ENCODE results near the gene ARHGAP25.

ARHGAP25 gene

GRCh38 chr2:68710756-68711155, 23.9 kb upstream of the ARHGAP25 start:
- peaks cover 43% of the 10 kb centered on the region for H3K4me1 Mint-ChIP-seq
- no peaks in the 10 kb centered on the region for H3K36me3 Mint-ChIP-seq
- no peaks in the 10 kb centered on the region for H3K27me3 Mint-ChIP-seq
- peak overlapping the region; percentile 63 for H3K27ac Mint-ChIP-seq
- H3K4me3 Mint-ChIP-seq: no peak overlapping the region
- H3K9me3 Mint-ChIP-seq: no peaks in the 10 kb centered on the region

GRCh38 chr2:68714866-68715265, 19.7 kb upstream of the ARHGAP25 start:
- H3K36me3 Mint-ChIP-seq: no peaks in the 10 kb centered on the region
- H3K4me3 Mint-ChIP-seq: no peak overlapping the region
- no peaks in the 10 kb centered on the region for H3K27me3 Mint-ChIP-seq
- peak overlapping the region; percentile 13 for H3K27ac Mint-ChIP-seq
- peaks cover 76% of the 10 kb centered on the region for H3K4me1 Mint-ChIP-seq
- no peaks in the 10 kb centered on the region for H3K9me3 Mint-ChIP-seq

- Mint-ChIP-seq H3K27ac (peak overlapping the region; percentile 83), H3K27me3 (no peaks in the 10 kb centered on the region), H3K36me3 (no peaks in the 10 kb centered on the region), H3K9me3 (no peaks in the 10 kb centered on the region), H3K4me1 (peaks cover 82% of the 10 kb centered on the region), H3K4me3 (no peak overlapping the region)
These were observed 19.1 kb upstream of the ARHGAP25 start for GRCh38 chr2:68715353-68716041.

GRCh38 chr2:68716604-68717304, 17.9 kb upstream of the ARHGAP25 start:
- Mint-ChIP-seq H3K36me3 (no peaks in the 10 kb centered on the region), H3K9me3 (no peaks in the 10 kb centered on the region), H3K27ac (peak overlapping the region; percentile 83), H3K4me1 (peaks cover 89% of the 10 kb centered on the region), H3K27me3 (no peaks in the 10 kb centered on the region), H3K4me3 (peak overlapping the region; percentile 48)

- Mint-ChIP-seq H3K36me3 (no peaks in the 10 kb centered on the region), H3K9me3 (no peaks in the 10 kb centered on the region), H3K4me3 (no peak overlapping the region), H3K4me1 (peaks cover 94% of the 10 kb centered on the region), H3K27me3 (no peaks in the 10 kb centered on the region), H3K27ac (peak overlapping the region; percentile 83)
These were observed 17.3 kb upstream of the ARHGAP25 start for GRCh38 chr2:68717305-68717661.

- H3K27ac Mint-ChIP-seq: peak overlapping the region; percentile 76
- H3K36me3 Mint-ChIP-seq: no peaks in the 10 kb centered on the region
- peak overlapping the region; percentile 42 for H3K4me3 Mint-ChIP-seq
- peaks cover 97% of the 10 kb centered on the region for H3K4me1 Mint-ChIP-seq
- H3K9me3 Mint-ChIP-seq: no peaks in the 10 kb centered on the region
- H3K27me3 Mint-ChIP-seq: no peaks in the 10 kb centered on the region
These were observed 14.7 kb upstream of the ARHGAP25 start for GRCh38 chr2:68719912-68720311.

GRCh38 chr2:68720665-68721064, 13.9 kb upstream of the ARHGAP25 start:
- Mint-ChIP-seq H3K27me3 (no peaks in the 10 kb centered on the region), H3K4me1 (peaks cover 92% of the 10 kb centered on the region), H3K36me3 (no peaks in the 10 kb centered on the region), H3K9me3 (no peaks in the 10 kb centered on the region), H3K4me3 (peak overlapping the region; percentile 36), H3K27ac (peak overlapping the region; percentile 95)

- Mint-ChIP-seq H3K27ac (peak overlapping the region; percentile 95), H3K4me1 (peaks cover 92% of the 10 kb centered on the region), H3K9me3 (no peaks in the 10 kb centered on the region), H3K36me3 (no peaks in the 10 kb centered on the region), H3K4me3 (peak overlapping the region; percentile 77), H3K27me3 (no peaks in the 10 kb centered on the region)
These were observed 13.0 kb upstream of the ARHGAP25 start for GRCh38 chr2:68721482-68722101.

- no peak overlapping the region for H3K27ac Mint-ChIP-seq
- no peak overlapping the region for H3K4me3 Mint-ChIP-seq
- no peaks in the 10 kb centered on the region for H3K36me3 Mint-ChIP-seq
- H3K27me3 Mint-ChIP-seq: no peaks in the 10 kb centered on the region
- peaks cover 92% of the 10 kb centered on the region for H3K4me1 Mint-ChIP-seq
- no peaks in the 10 kb centered on the region for H3K9me3 Mint-ChIP-seq
These were observed 11.9 kb upstream of the ARHGAP25 start for GRCh38 chr2:68722712-68723111.

- Mint-ChIP-seq H3K9me3 (no peaks in the 10 kb centered on the region), H3K27ac (peak overlapping the region; percentile 41), H3K36me3 (no peaks in the 10 kb centered on the region), H3K4me1 (peaks cover 92% of the 10 kb centered on the region), H3K27me3 (no peaks in the 10 kb centered on the region), H3K4me3 (no peak overlapping the region)
These were observed 11.4 kb upstream of the ARHGAP25 start for GRCh38 chr2:68723181-68723580.

- Mint-ChIP-seq H3K36me3 (no peaks in the 10 kb centered on the region), H3K4me3 (peak overlapping the region; percentile 49), H3K4me1 (peaks cover 79% of the 10 kb centered on the region), H3K27me3 (no peaks in the 10 kb centered on the region), H3K9me3 (no peaks in the 10 kb centered on the region), H3K27ac (peak overlapping the region; percentile 82)
These were observed 8.5 kb upstream of the ARHGAP25 start for GRCh38 chr2:68726100-68726499.

GRCh38 chr2:68726608-68727367, 7.8 kb upstream of the ARHGAP25 start:
- H3K27me3 Mint-ChIP-seq: no peaks in the 10 kb centered on the region
- peaks cover 79% of the 10 kb centered on the region for H3K4me1 Mint-ChIP-seq
- H3K27ac Mint-ChIP-seq: peak overlapping the region; percentile 65
- H3K4me3 Mint-ChIP-seq: peak overlapping the region; percentile 49
- no peaks in the 10 kb centered on the region for H3K36me3 Mint-ChIP-seq
- H3K9me3 Mint-ChIP-seq: no peaks in the 10 kb centered on the region

- no peaks in the 10 kb centered on the region for H3K36me3 Mint-ChIP-seq
- H3K4me1 Mint-ChIP-seq: peaks cover 72% of the 10 kb centered on the region
- peak overlapping the region; percentile 49 for H3K4me3 Mint-ChIP-seq
- no peaks in the 10 kb centered on the region for H3K27me3 Mint-ChIP-seq
- H3K9me3 Mint-ChIP-seq: no peaks in the 10 kb centered on the region
- peak overlapping the region; percentile 74 for H3K27ac Mint-ChIP-seq
These were observed 6.8 kb upstream of the ARHGAP25 start for GRCh38 chr2:68727683-68728375.

- no peak overlapping the region for H3K4me3 Mint-ChIP-seq
- H3K36me3 Mint-ChIP-seq: no peaks in the 10 kb centered on the region
- no peaks in the 10 kb centered on the region for H3K9me3 Mint-ChIP-seq
- no peaks in the 10 kb centered on the region for H3K27me3 Mint-ChIP-seq
- H3K4me1 Mint-ChIP-seq: peaks cover 48% of the 10 kb centered on the region
- H3K27ac Mint-ChIP-seq: no peak overlapping the region
These were observed 3.8 kb upstream of the ARHGAP25 start for GRCh38 chr2:68730828-68731227.
